GM21576 (cell line): ENCODE data around the gene PTPRS.

Experiments
- ATAC-seq: cut with Tn5 transposase; IDR thresholded peaks from one replicate; pipeline ENCODE4 v1.9.1; 2021; ENCODE audit warnings: mild to moderate bottlenecking, moderate library complexity; ENCODE audit not compliant: unreplicated experiment

The PTPRS gene

GRCh38 chr19:5355693-5356092 lies 15.1 kb upstream of the PTPRS start:
- ATAC-seq: no peak

GRCh38 chr19:5355076-5355475 lies 14.5 kb upstream of the PTPRS start:
- no peak for ATAC-seq

GRCh38 chr19:5354403-5354802 lies 13.8 kb upstream of the PTPRS start:
- ATAC-seq: no peak

GRCh38 chr19:5352229-5352763 lies 11.7 kb upstream of the PTPRS start:
- ATAC-seq: no peak

- no peak for ATAC-seq
Observed at GRCh38 chr19:5351731-5352228, 11.2 kb upstream of the PTPRS start.

- no peak for ATAC-seq
Observed at GRCh38 chr19:5349041-5349440, 8.4 kb upstream of the PTPRS start.

GRCh38 chr19:5345895-5346386 lies 5.3 kb upstream of the PTPRS start:
- ATAC-seq: no peak

GRCh38 chr19:5343848-5344247 lies 3.2 kb upstream of the PTPRS start:
- ATAC-seq: no peak

- ATAC-seq: no peak
Observed at GRCh38 chr19:5342573-5343201, 2.1 kb upstream of the PTPRS start.

- ATAC-seq: no peak
Observed at GRCh38 chr19:5341981-5342380, 1.4 kb upstream of the PTPRS start.

- ATAC-seq: no peak
Observed at GRCh38 chr19:5341448-5341820, 822 bp upstream of the PTPRS start.

GRCh38 chr19:5339950-5340636 lies 519 bp downstream of the PTPRS start:
- no peak for ATAC-seq

GRCh38 chr19:5339198-5339949 lies 1.2 kb downstream of the PTPRS start:
- ATAC-seq: no peak

- ATAC-seq: no peak
Observed at GRCh38 chr19:5338656-5339197, 1.9 kb downstream of the PTPRS start.

GRCh38 chr19:5337708-5338655 lies 2.6 kb downstream of the PTPRS start:
- ATAC-seq: no peak

- ATAC-seq: no peak
Observed at GRCh38 chr19:5337126-5337525, 3.5 kb downstream of the PTPRS start.

GRCh38 chr19:5336195-5336965 lies 4.2 kb downstream of the PTPRS start:
- no peak for ATAC-seq

- ATAC-seq: no peak
Observed at GRCh38 chr19:5335593-5335992, 5.0 kb downstream of the PTPRS start.

GRCh38 chr19:5334824-5335500 lies 5.7 kb downstream of the PTPRS start:
- no peak for ATAC-seq
